Uterus (tissue), 2 donors: Measurements from ENCODE around the gene LIMCH1.

Experiments
- POLR2A ChIP-seq, 2 donors: fragments of 450-650 bp; IDR thresholded peaks; one replicate each; pipeline ENCODE4 v1.6.1; 2016; ENCODE audit warnings: antibody characterized with exemption in 2 of 2, mild to moderate bottlenecking in 1 of 2, moderate library complexity in 1 of 2
- TF ChIP-seq, protein P1 (sequence below), 4 experiments: fragments of 200-600 bp in 2 of 4; fragments of 450-650 bp in 2 of 4; sonication (generic) in 2 of 4; IDR thresholded peaks; one replicate each; pipeline ENCODE4 v1.5.1; 2016 to 2019; ENCODE audit warnings: antibody characterized with exemption in 4 of 4, mild to moderate bottlenecking in 2 of 4, moderate library complexity in 1 of 4

DNA sequence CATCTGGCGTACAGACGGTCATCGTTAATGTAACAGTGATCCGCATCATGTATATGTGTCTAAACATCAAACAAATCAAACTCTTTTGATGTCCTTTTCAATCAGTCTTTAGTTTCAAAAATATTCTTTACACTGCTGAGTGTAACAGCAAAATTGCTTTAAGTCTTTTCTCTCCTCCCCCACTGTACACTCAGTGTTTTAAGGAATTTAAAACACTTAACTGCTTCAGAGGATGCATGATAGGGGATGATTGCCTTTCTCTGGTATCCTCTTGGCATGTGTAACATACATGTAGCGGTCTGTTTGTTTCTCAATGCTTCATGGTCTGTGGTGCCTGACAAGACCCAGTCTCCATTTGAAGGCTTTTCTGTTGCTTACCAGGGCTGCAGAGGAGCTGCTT is 41.6 kb downstream of the LIMCH1 start:
- no peak for TF ChIP-seq POLR2A (IDR thresholded peaks at IDR 0.05)
- TF ChIP-seq, protein P1, sequence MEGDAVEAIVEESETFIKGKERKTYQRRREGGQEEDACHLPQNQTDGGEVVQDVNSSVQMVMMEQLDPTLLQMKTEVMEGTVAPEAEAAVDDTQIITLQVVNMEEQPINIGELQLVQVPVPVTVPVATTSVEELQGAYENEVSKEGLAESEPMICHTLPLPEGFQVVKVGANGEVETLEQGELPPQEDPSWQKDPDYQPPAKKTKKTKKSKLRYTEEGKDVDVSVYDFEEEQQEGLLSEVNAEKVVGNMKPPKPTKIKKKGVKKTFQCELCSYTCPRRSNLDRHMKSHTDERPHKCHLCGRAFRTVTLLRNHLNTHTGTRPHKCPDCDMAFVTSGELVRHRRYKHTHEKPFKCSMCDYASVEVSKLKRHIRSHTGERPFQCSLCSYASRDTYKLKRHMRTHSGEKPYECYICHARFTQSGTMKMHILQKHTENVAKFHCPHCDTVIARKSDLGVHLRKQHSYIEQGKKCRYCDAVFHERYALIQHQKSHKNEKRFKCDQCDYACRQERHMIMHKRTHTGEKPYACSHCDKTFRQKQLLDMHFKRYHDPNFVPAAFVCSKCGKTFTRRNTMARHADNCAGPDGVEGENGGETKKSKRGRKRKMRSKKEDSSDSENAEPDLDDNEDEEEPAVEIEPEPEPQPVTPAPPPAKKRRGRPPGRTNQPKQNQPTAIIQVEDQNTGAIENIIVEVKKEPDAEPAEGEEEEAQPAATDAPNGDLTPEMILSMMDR (IDR thresholded peaks at IDR 0.05), result no peak
